Gastrocnemius medialis (tissue), 4 donors: Measurements from ENCODE around the gene DPP3.

Source experiments
- POLR2A ChIP-seq, 2 donors: fragments of 450-650 bp; IDR thresholded peaks; one replicate each; pipeline ENCODE4 v1.6.1; 2017; ENCODE audit warnings: antibody characterized with exemption in 2 of 2, mild to moderate bottlenecking in 2 of 2, moderate library complexity in 2 of 2
- TF ChIP-seq, protein P1 (sequence below), 5 experiments: fragments of 450-650 bp in 3 of 5; fragments of 200-600 bp in 2 of 5; sonication (generic) in 2 of 5; IDR thresholded peaks in 4 of 5; conservative IDR thresholded peaks in 1 of 5; 1 replicate in 4 of 5; 2 replicates in 1 of 5; pipeline ENCODE4 v1.5.1; 2016 to 2019; ENCODE audit warnings: antibody characterized with exemption in 5 of 5, mild to moderate bottlenecking in 3 of 5, moderate library complexity in 3 of 5

GRCh38 chr11:66494935-66495334 lies 14.7 kb downstream of the DPP3 start:
- TF ChIP-seq, protein P1, sequence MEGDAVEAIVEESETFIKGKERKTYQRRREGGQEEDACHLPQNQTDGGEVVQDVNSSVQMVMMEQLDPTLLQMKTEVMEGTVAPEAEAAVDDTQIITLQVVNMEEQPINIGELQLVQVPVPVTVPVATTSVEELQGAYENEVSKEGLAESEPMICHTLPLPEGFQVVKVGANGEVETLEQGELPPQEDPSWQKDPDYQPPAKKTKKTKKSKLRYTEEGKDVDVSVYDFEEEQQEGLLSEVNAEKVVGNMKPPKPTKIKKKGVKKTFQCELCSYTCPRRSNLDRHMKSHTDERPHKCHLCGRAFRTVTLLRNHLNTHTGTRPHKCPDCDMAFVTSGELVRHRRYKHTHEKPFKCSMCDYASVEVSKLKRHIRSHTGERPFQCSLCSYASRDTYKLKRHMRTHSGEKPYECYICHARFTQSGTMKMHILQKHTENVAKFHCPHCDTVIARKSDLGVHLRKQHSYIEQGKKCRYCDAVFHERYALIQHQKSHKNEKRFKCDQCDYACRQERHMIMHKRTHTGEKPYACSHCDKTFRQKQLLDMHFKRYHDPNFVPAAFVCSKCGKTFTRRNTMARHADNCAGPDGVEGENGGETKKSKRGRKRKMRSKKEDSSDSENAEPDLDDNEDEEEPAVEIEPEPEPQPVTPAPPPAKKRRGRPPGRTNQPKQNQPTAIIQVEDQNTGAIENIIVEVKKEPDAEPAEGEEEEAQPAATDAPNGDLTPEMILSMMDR (IDR thresholded peaks at IDR 0.05 in 4 of 5, conservative IDR thresholded peaks at IDR 0.05 in 1 of 5), result no peak
- no peak for TF ChIP-seq POLR2A (IDR thresholded peaks at IDR 0.05)
